KMS-11 (cell line): ENCODE measurements around the gene PILRA.
"Not testable (repeated sequence)": the region's sequence is repeated elsewhere in the genome, so short reads cannot be mapped to it uniquely, and the experiment has no call there.

Source experiments
- H2AFZ ChIP-seq: fragments of 200-600 bp; sonication (generic); 2 replicates; pipeline ENCODE4 v1.6.1; 2016; ENCODE audit warnings: antibody characterized with exemption, mixed run types, low read depth
- H3K27ac ChIP-seq: fragments of 200-600 bp; sonication (generic); 2 replicates; pipeline ENCODE4 v1.6.1; 2016; ENCODE audit warnings: mild to moderate bottlenecking, mixed run types
- H3K27me3 ChIP-seq: fragments of 200-600 bp; sonication (generic); 2 replicates; pipeline ENCODE4 v1.6.1; 2017; ENCODE audit warnings: mild to moderate bottlenecking, low read depth, mixed run types, moderate library complexity; ENCODE audit not compliant: insufficient read depth
- H3K36me3 ChIP-seq: fragments of 200-600 bp; sonication (generic); 2 replicates; pipeline ENCODE4 v1.6.1; 2017; ENCODE audit warnings: mild to moderate bottlenecking, mixed run types; ENCODE audit not compliant: insufficient read depth
- H3K4me1 ChIP-seq: fragments of 200-600 bp; sonication (generic); 2 replicates; pipeline ENCODE4 v1.6.1; 2016; ENCODE audit warnings: mild to moderate bottlenecking, low read depth, mixed run types; ENCODE audit not compliant: poor library complexity, severe bottlenecking
- H3K4me2 ChIP-seq: fragments of 200-600 bp; sonication (generic); 2 replicates; pipeline ENCODE4 v1.7.0; 2016; ENCODE audit warnings: mild to moderate bottlenecking, mixed run types
- H3K4me3 ChIP-seq: fragments of 200-600 bp; sonication (generic); IDR thresholded peaks from 2 replicates; pipeline ENCODE4 v1.6.1; 2017; ENCODE audit warnings: low read depth, low read length, mixed read lengths; ENCODE audit not compliant: insufficient read depth
- H3K79me2 ChIP-seq: fragments of 200-600 bp; sonication (generic); 2 replicates; pipeline ENCODE4 v1.6.1; 2016; ENCODE audit warnings: low read depth, mixed run types; ENCODE audit not compliant: insufficient read depth
- H3K9ac ChIP-seq: fragments of 200-600 bp; sonication (generic); 2 replicates; pipeline ENCODE4 v1.6.1; 2016; ENCODE audit warnings: mild to moderate bottlenecking, mixed run types
- H4K20me1 ChIP-seq: fragments of 200-600 bp; sonication (generic); 2 replicates; pipeline ENCODE4 v1.6.1; 2016; ENCODE audit warnings: mild to moderate bottlenecking, mixed run types; ENCODE audit not compliant: insufficient read depth
- CTCF ChIP-seq: fragments of 200-600 bp; sonication (generic); conservative IDR thresholded peaks from 2 replicates; pipeline ENCODE4 v1.6.1; 2017; ENCODE audit warnings: low read depth, mild to moderate bottlenecking, antibody characterized with exemption, low read length, moderate library complexity, mixed read lengths

PILRA gene

GRCh38 chr7:100441641-100442535 is 68.6 kb downstream of the PILRA start:
- H3K36me3 ChIP-seq, result no peaks in the 10 kb centered on the region
- no peak overlapping the region for H3K27ac ChIP-seq
- H3K9ac ChIP-seq, result no peak overlapping the region
- H3K4me1 ChIP-seq, result no peaks in the 10 kb centered on the region
- H3K4me3 ChIP-seq, result no peak overlapping the region
- no peak for TF ChIP-seq CTCF
- H2AFZ ChIP-seq, result no peak overlapping the region
- H3K4me2 ChIP-seq, result no peak overlapping the region
- no peaks in the 10 kb centered on the region for H4K20me1 ChIP-seq
- no peaks in the 10 kb centered on the region for H3K27me3 ChIP-seq
- H3K79me2 ChIP-seq, result no peaks in the 10 kb centered on the region

GRCh38 chr7:100443096-100443840 is 70.0 kb downstream of the PILRA start:
- no peak overlapping the region for H2AFZ ChIP-seq
- H3K27ac ChIP-seq, result no peak overlapping the region
- no peak for TF ChIP-seq CTCF
- no peaks in the 10 kb centered on the region for H3K36me3 ChIP-seq
- H4K20me1 ChIP-seq, result no peaks in the 10 kb centered on the region
- H3K4me1 ChIP-seq, result no peaks in the 10 kb centered on the region
- H3K79me2 ChIP-seq, result no peaks in the 10 kb centered on the region
- H3K27me3 ChIP-seq, result no peaks in the 10 kb centered on the region
- H3K9ac ChIP-seq, result no peak overlapping the region
- no peak overlapping the region for H3K4me3 ChIP-seq
- H3K4me2 ChIP-seq, result no peak overlapping the region

GRCh38 chr7:100444311-100445278 is 71.3 kb downstream of the PILRA start:
- Histone ChIP-seq H3K4me3 (no peak overlapping the region), H2AFZ (no peak overlapping the region), H3K36me3 (no peaks in the 10 kb centered on the region), H3K27ac (no peak overlapping the region), H3K27me3 (no peaks in the 10 kb centered on the region), H3K4me2 (no peak overlapping the region), H3K9ac (no peak overlapping the region), H3K79me2 (no peaks in the 10 kb centered on the region), H3K4me1 (no peaks in the 10 kb centered on the region), H4K20me1 (no peaks in the 10 kb centered on the region)
- no peak for TF ChIP-seq CTCF

- H3K36me3 ChIP-seq, result no peaks in the 10 kb centered on the region
- no peaks in the 10 kb centered on the region for H3K27me3 ChIP-seq
- H3K79me2 ChIP-seq, result no peaks in the 10 kb centered on the region
- no peak for TF ChIP-seq CTCF
- no peak overlapping the region for H3K4me2 ChIP-seq
- H3K9ac ChIP-seq, result no peak overlapping the region
- H3K4me1 ChIP-seq, result peaks cover 4% of the 10 kb centered on the region
- H4K20me1 ChIP-seq, result no peaks in the 10 kb centered on the region
- no peak overlapping the region for H3K27ac ChIP-seq
- no peak overlapping the region for H3K4me3 ChIP-seq
- H2AFZ ChIP-seq, result no peak overlapping the region
Observed at GRCh38 chr7:100446040-100446439, 72.8 kb downstream of the PILRA start.

- H3K79me2 ChIP-seq, H2AFZ ChIP-seq, H3K27ac ChIP-seq, H3K4me3 ChIP-seq, H3K4me2 ChIP-seq, H3K27me3 ChIP-seq, H3K9ac ChIP-seq, H3K4me1 ChIP-seq, H4K20me1 ChIP-seq, H3K36me3 ChIP-seq: not testable (repeated sequence)
Observed at GRCh38 chr7:100447363-100447762, 74.1 kb downstream of the PILRA start.
